NCI-H2107 treated with DMSO at 0.1 percent for 48 hours (cell line): ENCODE measurements around the gene PRKN.

Experiments
- DNase-seq: peaks from one replicate; lab custom pipeline; 2025; ENCODE audit not compliant: unreplicated experiment; lab: John Stamatoyannopoulos, UW

Gene PRKN

DNA sequence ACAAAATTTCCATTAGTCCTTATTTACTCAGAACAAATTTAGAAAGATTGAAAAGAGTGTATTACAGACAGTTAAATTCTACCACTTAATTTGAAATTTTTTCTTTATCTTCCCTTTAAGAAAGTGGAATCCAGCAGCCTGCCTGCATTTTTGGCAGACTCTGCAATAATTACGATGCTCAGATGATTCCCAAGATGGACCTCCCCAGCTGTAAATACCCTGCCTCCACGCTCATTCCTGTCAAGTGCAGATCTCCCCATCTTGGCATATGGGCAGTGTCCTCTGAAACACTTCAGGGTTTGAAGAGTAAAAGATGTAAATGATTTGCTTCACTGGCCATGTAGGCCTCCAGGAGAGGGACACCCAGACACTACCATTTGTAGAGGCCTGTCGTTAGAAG, 471.2 kb downstream of the PRKN start:
- DNase-seq, result no peak

DNA sequence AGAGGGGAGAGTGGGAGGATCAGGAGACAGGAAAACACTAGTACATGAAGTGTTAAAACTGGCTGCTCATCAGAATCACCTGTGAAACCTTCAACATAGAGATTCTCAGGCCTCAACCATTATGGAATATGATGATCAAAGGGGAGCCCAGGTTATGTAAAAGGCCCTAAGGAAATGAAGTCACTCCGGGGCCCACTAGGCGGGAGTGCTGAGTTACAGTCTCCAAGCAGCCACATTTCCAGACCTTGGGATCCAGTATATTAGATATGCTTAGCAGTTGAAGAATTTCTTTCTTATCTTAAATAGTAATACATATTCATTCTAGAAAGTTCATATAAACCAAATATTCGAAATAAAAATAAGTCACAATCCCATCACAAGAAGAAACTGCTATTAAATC, 476.3 kb downstream of the PRKN start:
- DNase-seq, result no peak

DNA sequence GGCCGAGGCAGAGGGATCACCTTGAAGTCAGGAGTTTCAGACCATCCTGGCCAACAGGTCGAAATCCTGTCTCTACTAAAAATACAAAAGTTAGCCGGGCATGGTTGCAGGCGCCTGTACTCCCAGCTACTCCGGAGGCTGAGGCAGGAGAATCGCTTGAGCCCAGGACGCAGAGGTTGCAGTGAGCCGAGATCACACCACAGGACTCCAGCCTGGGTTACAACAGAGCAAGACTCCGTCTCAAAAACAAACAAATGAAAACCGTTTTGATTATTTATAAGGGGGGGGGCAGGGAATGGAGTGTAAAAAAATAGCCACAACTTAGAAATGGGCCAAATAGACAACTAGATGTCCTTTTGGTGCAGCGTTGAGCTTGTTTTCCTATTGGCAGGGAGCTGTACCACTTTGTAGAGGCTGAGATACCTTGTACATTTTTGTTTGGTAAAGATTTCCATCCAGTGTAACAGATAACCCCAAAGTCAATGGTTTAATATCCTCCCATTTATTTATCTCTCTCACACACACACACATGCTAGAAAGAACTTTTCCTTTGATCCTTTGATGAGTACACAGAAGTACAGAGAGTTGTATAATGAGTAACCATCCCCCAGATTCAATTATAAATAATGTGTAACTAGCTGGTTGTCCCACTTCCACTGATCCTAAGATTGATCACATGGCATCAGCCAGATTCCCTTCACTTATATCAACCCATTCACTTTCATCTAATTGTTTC, 477.5 kb downstream of the PRKN start:
- DNase-seq, result no peak

DNA sequence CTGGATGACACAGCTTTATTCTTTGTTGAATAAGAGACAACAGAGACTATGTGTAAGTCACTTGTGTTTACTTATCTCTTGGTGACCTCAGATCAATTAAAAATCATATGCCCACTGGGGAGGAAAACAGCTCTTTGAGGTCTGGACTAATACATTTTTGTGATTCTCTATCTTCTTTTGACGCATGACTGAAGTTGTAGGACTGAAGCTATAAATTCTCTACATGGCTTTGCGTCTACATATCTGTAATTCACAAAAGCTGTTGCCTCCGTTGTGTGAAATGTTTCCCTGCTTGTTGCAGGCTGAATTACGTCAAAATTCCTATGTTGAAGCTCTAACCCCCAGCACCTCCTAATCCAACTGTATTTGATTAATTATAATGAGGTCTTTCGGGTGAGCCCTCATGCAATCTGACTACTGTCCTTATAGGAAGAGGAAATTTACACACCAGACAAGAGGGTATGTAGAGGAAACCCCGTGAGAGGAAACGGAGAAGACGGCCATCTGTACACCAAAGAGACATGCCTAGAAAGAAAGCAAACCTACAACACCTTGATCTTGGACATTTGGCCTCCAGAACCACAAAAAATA, 481.6 kb downstream of the PRKN start:
- DNase-seq, result no peak

DNA sequence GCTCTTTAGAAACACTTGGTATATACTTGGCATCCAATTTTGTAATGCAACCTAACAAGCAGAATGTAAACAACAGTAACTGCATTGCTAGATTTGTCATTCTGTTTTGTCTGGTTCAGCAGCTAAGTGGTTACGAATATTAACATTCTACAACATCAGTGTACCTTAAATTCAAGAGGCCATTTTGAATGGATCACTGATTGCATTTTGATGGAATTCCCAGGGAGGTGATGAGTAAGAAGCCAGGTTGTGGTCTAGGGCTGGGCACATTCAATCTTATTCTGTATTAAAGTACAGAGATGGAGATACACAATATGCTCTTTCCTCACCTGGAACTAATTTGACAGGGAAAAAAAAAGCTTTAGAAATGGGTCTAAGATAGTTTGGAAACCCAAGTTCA, 483.5 kb downstream of the PRKN start:
- no peak for DNase-seq

DNA sequence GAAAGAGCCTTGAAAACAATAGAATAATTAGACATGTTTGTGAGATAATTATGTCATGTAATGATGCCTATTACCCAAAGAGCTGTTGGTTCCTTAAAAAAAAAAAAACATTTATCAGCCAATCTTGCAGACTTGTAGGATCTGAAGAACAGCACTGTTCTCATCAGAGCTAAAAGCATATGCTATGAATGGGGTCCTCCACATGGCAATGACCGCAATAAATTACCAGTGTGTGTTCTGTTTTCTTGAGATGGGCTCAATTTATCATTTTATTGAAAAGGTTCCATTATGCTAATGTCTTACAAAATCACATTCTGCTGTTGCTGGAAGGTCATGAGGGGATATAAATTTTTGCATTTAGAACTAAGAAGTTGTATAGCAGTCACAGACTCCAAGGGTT, 484.7 kb downstream of the PRKN start:
- DNase-seq, result no peak

DNA sequence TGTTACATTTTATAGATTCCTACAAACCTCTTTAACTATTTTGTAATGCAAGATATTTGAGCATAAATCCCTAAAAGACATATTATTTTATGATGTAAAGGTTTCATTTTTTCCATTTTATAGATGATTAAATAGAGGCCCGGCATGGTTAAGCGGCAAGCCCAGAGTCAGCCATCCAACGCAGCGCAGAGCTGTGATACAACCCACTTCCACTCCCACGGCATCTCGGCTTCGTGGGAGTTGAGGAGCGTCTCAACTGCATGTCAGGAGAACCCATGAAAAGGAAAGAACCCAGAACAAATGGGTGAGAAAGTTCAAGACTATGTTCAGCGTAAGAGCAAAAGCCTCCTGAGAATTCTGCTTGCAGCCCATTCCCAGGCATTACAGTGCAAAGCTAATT, 488.2 kb downstream of the PRKN start:
- DNase-seq, result no peak

DNA sequence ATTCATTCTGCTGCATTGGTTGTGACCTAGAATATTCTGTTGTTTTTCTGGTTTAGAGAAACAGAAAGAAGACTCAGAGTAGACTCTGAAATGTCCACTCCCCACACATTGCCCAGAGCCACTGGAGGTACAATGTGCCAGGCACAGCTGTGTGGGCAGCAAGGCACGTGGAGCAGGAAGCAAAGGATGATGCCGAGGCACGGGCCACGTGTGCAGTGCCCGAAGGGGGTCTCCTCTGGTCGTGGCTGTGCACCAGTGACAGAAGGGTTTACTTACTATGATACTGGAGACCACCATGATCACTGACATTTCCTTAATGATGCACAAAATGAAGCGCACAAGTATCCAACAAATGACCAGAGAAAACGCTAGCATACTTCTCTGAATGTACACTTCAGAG, 488.9 kb downstream of the PRKN start:
- no peak for DNase-seq

DNA sequence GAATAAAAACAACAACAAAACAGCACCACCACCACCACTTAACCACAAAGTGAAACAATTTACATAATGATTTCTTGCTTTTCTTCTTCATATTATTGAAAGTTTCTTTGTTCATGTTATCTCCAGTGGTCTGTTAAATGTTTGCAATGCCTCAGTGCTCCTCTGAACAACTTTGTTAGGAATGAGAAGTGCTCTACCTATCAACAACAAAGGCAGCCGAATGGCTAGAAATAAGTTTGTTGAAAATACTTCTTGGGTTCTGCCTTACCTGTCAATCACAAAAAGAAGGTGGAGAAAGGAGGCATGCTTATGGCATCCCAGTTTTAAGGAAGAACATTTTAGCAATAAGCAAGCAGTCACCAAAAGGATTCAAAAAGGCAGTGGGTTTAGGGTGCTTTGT, 490.2 kb downstream of the PRKN start:
- no peak for DNase-seq

DNA sequence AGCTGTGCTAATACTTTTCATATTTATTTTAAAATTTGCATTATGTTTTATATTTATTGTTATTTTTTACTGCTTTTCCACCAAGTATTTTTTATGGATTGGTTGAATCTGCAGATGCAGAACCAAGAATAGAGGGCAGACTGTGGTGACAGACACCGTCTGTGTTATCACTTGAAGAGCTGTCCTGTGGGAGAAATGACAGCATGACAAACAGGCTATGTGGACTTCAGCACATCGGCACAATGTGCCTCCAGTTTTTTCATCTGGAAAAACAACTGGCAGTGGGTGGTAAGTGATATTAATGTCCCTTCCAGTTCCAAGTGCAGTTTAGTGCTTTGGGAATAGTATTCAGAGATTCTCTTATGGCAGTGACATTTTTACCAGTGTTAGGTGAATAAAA, 492.9 kb downstream of the PRKN start:
- no peak for DNase-seq

DNA sequence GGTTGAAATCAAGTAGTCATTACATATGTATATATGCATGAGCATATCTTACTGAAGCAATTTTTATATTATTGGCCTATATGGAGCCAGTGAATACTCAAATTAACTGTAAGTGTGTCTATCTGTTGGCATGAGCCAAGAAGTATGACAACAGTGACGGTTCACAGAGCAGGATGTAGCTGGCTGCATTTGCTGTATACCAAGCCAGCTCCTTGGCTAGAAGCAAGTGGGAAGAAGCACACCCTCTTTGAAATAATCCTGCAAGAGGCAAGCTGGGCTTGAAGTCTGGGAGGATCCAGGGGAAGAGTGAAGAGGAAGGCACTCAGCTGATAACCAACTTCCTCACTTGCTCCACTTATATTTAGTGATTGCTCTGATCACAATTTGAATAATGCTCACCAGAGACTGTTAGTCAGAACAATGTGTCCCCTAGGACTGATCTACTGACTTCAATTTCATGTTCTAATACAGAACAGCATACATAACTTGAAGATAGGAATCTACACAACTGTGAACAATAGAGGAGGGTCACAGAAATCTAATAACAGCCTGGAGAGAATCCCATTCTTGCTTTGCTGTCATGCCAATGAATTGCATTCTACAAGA, 497.3 kb downstream of the PRKN start:
- no peak for DNase-seq

DNA sequence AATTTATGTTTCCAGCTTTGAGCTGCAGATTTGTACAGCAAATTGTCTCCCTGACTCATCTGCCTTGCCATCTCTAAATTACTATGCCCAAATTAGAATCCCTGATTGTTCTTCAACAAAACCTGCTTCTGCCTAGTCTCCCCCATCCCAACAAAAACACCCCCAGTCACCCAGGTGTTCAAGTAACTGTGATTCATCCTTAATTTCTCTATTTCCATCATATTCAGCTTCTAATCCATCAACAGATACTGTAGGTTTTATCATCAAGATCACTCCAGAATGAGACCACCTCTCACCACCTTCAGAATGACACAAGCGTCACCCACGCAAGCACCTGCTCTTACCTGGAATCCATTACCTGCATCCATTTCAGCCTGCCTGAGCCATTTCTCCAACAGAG, 498.5 kb downstream of the PRKN start:
- DNase-seq, result no peak

DNA sequence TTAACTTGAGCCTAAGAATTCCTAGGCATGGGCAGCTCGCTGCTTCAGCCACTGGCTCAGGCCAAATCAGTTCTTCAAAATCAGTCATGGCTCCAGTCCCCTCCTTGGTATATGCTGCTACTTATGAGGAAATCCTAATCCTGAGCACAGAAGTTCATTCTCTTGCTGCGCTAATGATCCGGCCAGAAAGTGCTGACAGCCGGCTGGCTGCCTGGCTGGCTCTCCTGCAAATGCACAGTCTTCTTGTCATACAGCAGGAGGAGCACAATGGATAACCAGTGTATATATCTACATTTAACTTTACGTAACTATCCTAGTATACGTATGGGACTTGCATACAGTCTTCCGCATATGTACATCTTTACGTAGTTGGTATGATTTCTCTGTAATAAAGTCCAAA, 500.8 kb downstream of the PRKN start:
- DNase-seq, result no peak

DNA sequence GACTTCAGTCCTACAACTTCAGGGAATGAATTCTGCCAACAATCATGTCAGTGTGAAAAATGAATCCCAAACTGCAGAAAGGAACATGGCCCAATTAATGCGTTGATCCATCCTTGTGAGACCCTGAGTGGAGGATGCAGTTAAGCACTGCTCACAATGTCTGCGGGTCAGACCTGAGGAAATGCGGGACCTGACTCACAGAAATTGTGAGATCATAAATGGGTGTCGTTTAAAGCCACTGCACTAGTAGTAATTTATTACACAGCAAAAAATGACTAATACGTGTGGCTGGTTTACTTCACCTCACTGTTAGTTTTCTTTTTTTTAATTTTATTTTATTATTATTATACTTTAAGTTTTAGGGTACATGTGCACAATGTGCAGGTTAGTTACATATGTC, 505.0 kb downstream of the PRKN start:
- no peak for DNase-seq

DNA sequence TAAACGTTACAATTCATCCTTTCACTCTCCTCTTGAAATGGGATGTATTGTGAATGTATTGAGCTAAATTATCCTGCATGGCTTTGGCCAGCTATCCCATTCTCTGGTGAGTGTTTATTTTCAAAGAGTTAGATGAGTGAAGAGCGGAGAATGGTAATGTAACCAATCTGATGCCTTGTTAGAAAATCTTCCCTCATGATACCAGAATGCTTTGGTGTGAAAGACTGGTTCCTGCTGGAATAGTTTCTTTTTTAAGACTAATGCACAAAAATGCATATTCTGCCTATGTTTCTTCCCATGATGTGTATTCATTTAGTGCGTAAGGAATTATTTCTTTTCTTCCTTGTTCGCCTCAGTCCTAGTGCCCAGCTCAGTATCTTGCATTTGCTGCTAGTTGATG, 506.7 kb downstream of the PRKN start:
- no peak for DNase-seq

DNA sequence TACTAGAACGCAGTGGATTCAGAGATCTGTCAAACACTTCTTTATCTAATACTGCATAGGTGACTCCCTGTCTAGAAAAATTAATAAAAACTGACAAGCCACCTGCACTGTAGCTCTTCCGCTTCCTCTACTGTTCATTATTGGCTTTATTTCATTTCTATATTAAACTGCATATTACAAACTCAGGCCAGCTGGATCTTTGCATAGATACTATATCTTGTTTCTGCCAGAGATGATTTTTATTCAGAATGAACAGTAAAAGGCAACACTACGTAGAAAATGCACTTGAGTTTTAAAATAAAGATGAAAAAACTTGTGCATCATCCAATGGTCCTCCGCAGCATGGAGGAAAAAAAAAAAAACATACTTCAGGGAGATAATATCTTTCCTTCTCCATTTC, 508.3 kb downstream of the PRKN start:
- no peak for DNase-seq

DNA sequence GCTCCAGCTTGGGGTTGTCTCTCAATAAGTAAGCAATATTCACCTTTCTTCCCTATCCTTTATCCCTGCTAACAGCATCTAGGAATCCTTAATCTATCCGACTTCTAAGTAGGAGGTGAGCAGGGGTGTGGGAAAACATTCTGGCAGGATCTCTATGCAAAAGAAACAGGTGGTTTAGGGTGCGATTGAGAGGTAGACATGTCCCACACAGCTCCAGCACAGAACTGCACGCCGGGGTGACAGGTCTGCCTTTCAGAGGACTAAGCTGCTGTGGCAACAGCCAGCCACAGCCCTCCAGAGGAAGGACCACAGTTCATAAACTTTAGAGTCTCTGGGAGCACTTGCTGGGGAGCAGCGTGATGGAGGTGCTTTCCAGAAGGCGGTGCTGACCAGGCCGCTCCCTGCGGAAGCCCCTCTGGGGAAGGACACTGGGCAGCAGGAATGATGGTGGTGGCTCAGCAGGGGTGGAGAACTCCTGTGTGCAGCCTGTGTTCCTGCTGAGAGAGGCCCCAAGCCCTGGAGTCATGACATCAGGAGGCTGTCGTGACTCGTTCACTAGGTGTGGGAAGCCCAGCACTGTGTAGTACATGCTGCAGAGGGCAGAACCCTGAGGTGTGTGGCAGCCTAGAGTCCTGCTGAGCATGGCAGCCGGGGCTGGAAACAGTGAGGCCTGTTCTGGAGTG, 509.6 kb downstream of the PRKN start:
- no peak for DNase-seq

DNA sequence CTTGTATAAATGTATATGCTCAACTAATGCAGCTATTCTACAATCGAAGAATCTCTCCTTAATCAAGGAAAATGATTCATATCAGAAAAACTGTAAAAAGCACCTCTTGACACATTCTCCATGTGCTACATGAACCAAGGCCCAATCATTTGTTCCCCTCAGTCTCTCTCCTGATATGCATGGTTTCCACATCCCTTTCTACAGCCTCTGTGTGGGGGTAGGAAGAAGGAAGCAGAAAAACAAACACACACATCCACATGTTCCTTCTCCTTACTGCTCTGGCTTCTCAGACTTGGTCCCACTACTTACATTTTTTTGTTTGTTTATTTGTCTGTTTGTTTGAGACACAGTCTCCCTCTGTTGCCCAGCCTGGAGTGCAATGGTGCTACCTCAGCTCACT, 510.5 kb downstream of the PRKN start:
- no peak for DNase-seq

DNA sequence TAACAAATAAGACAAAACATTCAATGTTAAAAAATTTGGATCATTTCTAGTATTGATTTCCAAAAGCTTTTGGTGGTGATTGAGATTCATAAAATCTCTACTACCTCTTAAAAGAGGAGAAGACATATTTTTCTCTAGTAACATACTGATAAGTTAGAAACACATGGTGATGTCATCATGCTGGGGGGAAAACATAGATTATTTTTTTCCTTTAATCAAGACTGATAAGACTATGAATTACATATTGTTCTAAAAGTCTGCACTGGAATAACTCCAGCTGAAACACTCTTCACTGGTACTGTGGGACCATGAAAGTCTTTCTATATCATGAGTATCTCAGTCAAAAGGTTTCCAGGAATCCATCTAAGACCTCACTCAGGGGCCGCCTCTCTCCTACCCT, 515.8 kb downstream of the PRKN start:
- no peak for DNase-seq

DNA sequence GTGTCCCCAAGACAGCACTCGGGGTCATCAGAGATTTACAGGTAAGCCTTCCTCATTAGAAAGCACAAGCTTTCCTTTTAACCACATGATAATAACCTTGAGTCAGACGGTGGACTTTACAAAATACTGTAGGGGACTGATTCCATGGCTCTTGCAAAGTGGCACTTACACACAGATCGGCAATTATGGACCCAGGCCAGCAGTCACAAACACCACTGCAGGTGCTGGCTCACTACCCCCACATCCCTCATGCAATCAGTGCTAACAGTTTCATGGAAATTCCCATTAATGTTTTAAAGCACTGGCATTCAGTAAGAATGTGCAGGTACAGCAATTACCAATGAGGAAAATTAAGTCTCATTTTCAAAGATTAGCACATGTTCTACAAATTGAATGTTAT, 516.5 kb downstream of the PRKN start:
- DNase-seq, result peak; percentile 9

DNA sequence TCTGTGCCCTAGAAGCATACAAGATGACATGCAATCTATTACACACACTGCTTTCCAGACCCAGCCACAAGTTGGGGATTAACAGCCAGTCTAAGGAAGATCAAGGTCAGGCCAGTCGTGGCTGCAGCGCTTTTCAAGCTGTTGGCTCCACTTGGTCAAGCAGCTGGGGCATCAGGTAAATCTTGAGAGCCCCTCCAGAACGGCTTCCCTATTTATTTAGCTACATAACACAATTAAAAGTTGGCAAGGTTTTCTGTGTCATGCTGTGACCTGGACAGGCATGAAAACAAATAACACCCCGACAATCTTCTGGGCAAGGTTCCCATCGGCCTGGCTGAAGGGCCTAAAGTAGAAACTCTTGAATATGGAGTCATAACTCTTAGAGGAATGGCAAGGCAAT, 524.3 kb downstream of the PRKN start:
- DNase-seq, result no peak
